SH-SY5Y (cell line): ENCODE data around the gene CIBAR2.

Experiments
- GATA2 ChIP-seq: IDR thresholded peaks from 2 replicates; pipeline ENCODE4 v1.6.1; 2011; ENCODE audit warnings: mild to moderate bottlenecking, low read depth, low read length
- GATA3 ChIP-seq: IDR thresholded peaks from 2 replicates; pipeline ENCODE4 v1.6.1; 2011; ENCODE audit warnings: low read depth, mild to moderate bottlenecking, low read length, moderate library complexity

Gene CIBAR2

GRCh38 chr16:85112364-85112763, at the start of gene CIBAR2:
CIBAR2 (minus strand) TSS chr16:85112472; CDS start chr16:85112352, 120 bp downstream.
- TF ChIP-seq GATA3, result no peak
- no peak for TF ChIP-seq GATA2

- no peak for TF ChIP-seq GATA2
- TF ChIP-seq GATA3, result no peak
Measured at GRCh38 chr16:85159179-85159980, 47.1 kb upstream of the CIBAR2 start.

GRCh38 chr16:85158743-85159178, 46.5 kb upstream of the CIBAR2 start:
- TF ChIP-seq GATA2 (no peak), GATA3 (no peak)

DNA sequence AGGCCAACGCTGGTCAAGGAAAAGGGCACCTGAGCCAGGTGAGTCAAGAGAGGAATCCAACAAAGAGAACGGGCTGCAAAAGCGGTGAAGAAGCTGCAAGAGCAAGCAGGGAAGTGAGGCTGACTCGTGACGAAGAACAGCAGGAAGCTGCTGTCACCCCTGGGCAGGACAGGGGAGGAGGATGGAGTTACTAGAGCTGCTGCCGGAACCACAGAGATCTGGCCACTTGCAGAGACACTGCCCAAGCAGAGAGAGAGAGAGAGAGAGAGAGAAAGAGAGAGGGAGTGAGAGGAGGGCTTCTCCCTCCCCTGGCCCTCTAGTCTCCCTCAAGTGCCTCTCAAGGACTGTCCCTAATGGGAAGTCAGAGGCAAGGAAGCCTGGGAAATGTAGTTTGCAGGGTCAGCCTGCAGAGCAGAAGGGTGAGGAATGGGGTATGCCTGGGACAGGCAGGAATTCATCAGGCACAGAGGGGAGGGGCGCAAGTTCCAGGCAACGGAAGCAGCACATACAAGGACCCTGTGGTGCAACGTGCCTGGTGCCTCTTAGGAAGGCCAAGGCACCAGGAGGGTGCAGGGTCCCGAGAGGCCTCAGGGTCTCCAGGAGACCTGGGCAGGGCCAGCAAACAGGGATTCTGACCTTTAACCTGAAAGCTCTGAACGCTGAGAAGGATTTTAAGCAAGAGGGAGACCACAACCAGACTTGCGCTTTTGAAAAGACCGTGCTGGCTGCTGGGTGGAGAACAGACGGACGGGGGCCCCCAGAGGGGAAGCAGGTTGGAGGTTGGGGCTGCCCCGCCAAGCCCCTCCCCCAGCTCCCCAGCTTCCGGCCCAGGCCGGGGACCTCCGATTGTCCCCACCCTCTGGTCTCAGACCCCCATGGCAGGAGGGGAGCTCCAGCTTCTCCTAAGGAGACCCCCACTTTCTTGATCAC, 45.8 kb upstream of the CIBAR2 start:
- TF ChIP-seq GATA2, result no peak

DNA sequence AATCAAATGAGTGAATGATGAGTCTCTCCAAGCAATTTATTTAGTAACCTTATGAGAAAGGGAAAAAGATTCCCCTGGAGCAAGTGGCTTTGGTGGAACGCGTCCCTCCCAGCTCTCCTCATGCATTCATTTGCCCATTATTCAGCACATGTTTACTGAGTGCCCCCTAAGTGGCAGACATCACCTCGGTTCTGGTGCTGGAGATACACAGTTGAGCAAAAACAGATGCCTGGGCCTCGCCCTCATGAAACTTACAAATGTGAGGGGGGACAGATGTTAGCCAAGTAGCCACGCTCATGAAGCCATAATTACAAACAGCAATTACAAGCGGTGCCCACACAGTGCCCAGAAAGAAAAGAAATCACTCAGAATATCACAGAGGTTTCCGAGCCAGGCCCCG, 45.1 kb upstream of the CIBAR2 start:
- TF ChIP-seq GATA2 (no peak; the same call in 1 of the 2 replicates), GATA3 (no peak)

DNA sequence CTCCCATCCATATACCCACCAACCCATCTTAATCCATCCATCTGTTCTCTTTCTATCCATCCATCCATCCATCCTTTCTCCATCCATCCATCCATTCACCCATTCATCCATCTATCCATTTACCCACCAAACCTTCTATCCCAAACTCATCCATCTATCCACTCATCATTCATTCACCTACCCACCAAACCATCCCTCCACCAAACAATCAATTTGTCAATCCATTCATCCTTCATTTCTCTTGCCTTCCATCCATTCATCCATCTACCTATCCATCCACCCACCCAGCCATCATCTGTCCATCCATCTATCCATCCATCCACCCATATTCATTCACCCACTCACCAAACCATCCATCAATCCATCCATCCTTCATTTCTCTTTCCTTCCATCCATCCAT, 44.6 kb upstream of the CIBAR2 start:
- TF ChIP-seq GATA2, result no peak
- TF ChIP-seq GATA3, result no peak

DNA sequence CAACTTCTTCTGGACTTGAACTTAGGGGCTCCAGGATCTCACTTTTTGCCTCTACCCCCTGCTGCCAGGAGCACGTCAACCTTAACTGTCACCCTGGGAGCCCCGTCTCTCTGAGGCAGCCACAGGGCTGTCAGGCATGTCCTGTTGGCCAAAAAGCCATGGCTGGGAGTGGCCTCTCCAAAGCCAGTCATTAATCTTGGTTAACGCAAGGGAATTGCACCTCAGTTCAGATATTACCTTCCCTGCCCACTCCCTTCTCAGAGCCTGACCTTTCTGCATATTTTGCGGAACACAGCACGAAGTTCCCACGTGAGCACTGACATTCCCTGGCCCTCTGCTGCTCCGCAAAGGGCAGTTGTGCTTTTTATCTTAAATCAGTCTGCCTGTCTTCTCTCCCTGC, 44.2 kb upstream of the CIBAR2 start:
- TF ChIP-seq GATA2 (no peak), GATA3 (no peak)

GRCh38 chr16:85153656-85154091, 41.4 kb upstream of the CIBAR2 start:
- no peak for TF ChIP-seq GATA3
- no peak for TF ChIP-seq GATA2

DNA sequence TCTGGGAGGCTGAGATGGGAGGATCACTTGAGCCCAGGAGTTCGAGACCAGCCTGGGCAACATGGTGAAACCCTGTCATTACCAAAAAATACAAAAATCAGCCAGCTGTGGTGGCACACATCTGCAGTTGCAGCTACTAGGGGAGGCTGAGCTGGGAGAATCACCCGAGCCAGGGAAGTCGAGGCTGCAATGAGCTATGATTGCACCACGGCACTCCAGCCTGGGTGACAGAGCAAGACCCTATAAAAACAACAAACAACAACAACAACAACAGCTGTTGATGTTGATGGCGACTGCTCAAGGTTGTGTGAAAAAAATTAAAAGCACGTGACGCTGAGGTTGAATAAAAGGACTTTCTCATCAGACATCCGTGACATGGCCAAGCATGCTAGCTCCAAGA, 40.8 kb upstream of the CIBAR2 start:
- TF ChIP-seq GATA3 (no peak), GATA2 (no peak)

- no peak for TF ChIP-seq GATA2
- no peak for TF ChIP-seq GATA3
Measured at GRCh38 chr16:85152414-85153030, 40.2 kb upstream of the CIBAR2 start.

DNA sequence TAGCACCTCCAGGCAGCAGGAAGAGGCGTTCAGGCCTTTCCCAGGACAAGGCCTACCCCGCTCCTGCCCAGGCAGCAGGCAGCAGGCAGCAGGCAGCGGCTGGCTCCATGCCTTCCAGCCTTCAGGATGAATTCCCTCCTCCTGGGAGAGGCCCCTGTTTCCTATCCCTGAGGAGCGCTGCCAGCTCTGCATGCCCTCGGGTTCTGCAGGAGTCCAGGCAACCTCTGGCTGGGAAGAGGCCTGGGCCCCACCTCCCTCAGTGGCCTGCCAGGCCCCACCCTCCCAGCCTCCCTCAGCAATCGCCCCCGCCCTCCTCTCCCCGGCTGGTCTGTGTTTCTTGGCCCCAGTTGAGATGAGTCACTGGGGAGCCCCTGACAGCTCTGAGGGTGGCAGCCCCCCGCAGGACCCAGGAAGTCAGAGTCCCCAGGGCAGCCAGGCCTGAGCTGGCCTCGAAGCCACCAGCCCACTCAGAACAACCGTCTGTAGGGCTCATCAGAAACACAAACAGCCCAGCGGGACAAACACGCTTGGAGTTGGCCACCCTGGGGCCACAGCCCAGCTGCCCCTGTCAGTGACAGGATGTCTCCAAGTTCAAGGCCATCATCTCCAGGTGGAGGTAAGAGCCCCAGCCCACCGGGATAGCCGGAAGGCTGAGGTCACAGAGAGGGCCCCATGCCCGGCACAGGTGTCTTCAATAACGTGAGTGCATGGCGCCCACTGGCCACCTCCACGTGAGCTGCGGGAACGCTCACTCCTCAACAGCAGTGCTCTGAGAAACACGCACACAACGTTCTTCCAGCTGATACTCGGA, 39.5 kb upstream of the CIBAR2 start:
- TF ChIP-seq GATA2 (no peak), GATA3 (no peak)

GRCh38 chr16:85151079-85151602, 38.9 kb upstream of the CIBAR2 start:
- peak; percentile 55; the same call in 1 of the 2 replicates for TF ChIP-seq GATA2
- TF ChIP-seq GATA3, result no peak

GRCh38 chr16:85150331-85150940, 38.2 kb upstream of the CIBAR2 start:
- no peak for TF ChIP-seq GATA3
- TF ChIP-seq GATA2, result no peak

- TF ChIP-seq GATA2, result no peak
- TF ChIP-seq GATA3, result no peak
Measured at GRCh38 chr16:85149776-85150175, 37.5 kb upstream of the CIBAR2 start.
